Measurements from ENCODE around the gene UBE3B. TPM values are rescaled to one million over a fixed set of nuclear protein-coding genes. Genes with fewer than 3 reads are reported as not detected.

UBE3B gene
- total RNA-seq, 1 donor from 2014 or later = 25.5 TPM

DNA sequence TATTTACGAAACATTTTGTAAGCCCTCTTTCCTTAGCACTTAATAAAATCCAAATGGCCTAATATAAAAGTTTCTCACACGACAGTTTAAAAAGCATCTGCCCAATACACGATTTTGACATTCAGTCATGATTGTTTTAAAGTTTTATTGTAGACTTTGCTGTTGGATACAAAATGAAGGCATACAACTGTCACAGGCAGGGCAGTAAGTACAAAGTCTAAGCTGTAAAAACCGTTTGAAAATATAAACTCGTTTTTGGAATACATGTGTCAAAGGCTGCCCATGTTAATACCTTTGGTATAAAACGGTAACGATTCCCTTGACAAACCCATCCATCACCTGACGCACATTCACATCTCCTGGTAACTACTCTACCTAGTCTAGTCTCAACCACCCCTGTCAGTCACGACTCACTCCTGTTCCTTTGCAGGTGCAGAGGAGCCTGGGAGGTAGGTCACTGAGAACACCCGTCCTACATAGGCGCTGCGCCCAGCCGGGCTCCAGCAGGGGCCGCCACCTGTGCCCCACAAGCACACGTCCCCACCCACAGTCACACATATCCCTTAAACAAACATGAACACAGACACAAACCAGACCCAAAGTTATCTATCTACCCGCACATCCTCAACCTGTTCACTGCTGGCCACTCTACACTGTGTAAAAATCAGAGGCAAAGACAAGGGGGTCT is 27.4 kb upstream of the UBE3B start:
- no peak for DNase-seq (ENCODE audit: low spot score)

- no peak for DNase-seq (ENCODE audit: low spot score)
Observed at GRCh38 chr12:109450980-109451379, 26.5 kb upstream of the UBE3B start.

DNA sequence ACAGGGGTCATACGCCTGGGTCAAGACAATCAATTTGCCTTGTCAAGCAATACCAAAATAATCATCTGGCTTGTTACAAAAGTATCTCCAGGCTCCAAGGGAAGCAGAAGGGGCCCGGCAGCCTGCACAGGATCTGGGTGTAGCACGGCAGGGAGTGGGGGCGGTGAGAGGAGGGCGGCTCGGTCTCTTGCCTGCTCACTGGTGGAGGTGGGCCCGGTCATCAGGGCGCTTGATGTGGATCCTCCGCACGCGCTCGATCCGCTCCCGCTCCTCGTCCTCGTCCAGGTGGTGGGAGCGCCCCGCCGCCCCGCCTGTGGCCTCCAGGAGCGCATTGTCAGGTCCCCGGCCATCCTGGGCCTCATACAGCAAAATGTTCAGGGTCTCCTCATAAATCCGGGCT is 26.0 kb upstream of the UBE3B start:
- DNase-seq (ENCODE audit: low spot score) = no peak

GRCh38 chr12:109452489-109452888 is 24.9 kb upstream of the UBE3B start:
- no peak for DNase-seq (ENCODE audit: low spot score)

- no peak for DNase-seq (ENCODE audit: low spot score)
Observed at GRCh38 chr12:109455706-109456105, 21.7 kb upstream of the UBE3B start.

DNA sequence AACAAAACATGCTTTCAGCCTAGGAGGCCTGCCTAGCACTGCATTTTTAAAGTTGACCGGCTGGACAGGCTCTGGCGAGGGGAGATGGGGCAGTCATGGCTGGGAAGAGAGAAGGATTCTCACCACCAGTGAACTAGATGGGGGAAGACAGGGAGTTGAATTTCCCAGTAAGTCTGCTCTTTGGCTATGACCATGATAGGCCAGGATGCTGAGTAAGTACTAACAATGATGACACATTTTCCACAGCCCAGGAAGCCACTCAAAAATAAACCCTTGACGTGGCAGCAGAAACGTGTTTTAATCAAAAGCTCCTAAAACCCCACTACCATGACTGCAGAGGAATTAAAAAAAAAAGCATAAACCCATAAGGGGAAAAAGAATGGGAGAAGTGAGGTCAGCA is 19.3 kb upstream of the UBE3B start:
- no peak for DNase-seq (ENCODE audit: low spot score)

DNA sequence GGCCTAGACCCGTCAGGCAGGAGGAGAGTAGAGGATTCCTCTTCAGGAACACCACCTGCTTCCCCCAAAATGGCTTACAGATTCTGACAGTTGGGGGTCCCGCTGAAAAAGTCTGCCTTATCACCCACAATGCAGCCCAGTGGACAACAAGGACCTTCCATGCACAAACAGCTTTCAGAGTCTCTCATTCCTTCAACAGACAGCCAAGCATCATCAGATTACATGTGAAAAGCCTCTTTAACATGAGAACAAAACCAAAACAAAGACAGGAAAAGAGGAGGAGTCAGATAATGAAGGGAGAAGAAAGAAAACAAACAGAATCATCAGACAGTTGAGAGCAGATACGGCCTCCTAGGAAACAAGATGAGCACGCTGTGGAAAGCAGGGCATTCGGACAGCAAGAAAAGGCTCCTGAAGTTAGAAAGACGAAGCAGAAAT is 18.6 kb upstream of the UBE3B start:
- no peak for DNase-seq (ENCODE audit: low spot score)

DNA sequence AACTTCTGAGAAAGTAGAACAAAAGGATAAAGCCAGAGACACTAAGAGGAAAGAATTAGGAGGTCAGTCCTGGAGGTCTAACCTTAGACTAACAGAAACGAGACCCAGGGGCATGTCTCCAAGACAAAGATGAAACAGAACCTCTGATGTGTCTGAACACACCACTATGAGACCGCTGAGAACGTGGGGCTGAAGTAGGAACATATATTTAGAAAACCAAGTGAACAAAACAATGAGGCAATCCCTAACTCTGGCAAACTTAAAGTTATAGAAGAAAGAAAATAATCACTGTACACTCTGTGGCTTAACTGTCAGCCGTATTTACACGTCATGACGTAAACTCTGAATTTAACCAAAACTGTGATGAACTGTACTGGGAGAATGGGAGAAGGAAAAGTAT is 18.2 kb upstream of the UBE3B start:
- DNase-seq (ENCODE audit: low spot score) = no peak

DNA sequence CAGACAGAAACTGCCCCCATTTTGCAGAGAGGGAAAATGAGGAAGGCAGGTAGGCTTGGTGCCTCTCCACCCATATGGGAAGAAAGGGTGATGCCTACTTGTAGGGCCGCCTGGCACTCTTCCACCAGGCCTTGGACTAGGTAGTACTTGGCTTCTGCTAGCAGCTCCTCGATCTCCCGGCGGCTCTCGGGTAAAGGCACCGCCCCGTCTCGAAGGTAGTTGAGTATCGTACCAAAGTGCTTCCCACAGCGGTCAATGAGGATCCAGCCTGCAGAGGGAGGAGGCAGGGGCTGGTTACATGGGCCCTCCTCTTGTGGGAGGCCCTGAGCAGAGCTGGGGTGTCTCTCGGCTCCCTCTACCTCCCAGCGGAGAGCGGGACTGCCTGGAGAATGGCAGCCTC is 16.9 kb upstream of the UBE3B start:
- DNase-seq (ENCODE audit: low spot score) = no peak

- peak; percentile 56 for DNase-seq (ENCODE audit: low spot score)
Observed at GRCh38 chr12:109461049-109461845, 16.2 kb upstream of the UBE3B start.

- peak; percentile 96 for DNase-seq (ENCODE audit: low spot score)
Observed at GRCh38 chr12:109461846-109462756, 15.3 kb upstream of the UBE3B start.

DNA sequence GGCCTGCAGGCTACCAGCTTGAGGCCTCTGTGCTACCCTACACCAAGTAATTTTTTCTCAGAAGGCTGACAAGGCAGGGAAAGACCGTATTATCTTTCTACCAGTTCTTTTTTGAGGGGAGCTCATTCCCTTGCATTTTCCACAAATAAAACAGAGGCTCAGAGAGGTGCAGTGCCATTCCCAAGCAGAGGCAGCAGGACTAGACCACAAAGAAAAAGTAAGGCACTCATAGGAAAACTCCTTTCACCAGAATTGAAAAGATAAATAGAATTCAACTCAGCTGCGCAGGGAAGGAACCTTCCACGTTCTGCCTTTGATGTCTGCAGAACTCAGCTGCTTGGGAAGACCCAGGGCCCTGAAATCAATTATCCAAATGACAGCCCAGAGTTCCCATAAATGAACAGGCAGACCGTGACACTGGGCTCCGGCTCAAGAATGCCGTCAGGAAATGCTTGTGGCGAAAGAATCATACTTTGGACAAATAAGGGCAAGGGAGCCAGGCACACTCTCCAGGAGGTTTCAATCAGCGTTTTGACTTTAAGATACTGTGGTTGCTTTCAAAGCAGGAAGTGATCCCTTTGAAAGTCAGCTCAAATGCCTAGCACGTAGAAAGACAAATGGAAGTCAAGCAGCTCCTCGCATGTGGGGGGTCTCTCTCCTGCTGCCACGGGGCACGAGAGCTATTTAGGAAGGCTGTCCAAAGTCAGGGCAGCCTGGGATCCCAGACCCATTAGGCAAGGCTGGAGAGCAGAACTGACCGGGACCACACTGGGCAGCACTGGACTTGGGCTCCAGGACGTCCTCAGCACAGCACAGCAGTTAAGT is 14.4 kb upstream of the UBE3B start:
- peak; percentile 98 for DNase-seq (ENCODE audit: low spot score)

DNA sequence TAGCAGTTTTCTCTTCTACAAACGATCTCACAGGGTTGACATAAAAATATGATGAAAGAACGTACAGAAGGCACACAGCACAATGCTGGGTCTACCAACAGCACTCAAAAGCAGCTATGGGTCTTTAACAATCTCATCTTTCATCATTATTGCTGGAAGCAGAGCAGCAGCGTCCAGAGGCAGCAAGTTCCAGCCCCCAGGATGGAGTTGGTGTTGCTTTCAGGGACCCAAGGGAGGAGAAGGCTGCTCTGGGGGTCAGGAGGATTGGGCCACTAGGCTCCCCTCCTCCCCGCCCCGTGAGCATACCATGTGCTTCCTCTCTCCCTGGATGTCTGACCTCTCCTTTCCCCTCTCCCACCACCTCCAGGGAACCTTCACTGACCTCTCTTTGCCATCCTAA is 13.7 kb upstream of the UBE3B start:
- DNase-seq (ENCODE audit: low spot score) = no peak

DNA sequence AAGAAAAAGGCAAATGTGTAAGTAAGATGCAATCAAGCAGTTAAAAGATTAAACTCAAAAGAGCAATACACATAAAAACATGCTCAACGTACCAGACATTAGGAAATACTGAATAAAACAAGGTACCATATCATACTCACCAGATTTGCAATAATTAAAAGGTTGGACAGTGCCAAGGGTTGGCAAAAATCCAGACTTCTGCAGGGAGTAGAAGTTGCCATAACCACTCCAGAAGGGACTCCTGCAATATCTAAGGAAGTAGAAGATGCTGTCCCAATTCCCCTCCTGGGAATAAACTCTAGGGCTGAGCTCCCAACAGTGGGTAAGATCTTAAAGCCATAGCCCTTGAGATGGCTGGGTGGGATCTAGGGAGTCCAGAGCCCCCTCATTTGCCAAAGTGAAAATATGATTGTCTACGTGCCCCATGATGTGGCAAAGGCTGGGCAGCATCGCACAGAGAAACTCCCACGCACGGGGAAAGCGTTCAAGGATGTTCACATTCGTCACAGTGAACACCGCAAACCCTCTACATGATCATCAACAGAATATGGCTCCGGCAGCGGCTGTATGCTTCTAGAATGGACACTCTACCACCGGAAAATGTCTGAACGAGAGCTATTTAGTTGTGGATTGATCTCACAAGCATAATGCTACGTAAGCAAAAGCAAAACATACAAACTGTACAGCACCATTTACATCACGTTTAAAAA is 12.6 kb upstream of the UBE3B start:
- DNase-seq (ENCODE audit: low spot score) = no peak

GRCh38 chr12:109466305-109466704 is 11.1 kb upstream of the UBE3B start:
- DNase-seq (ENCODE audit: low spot score) = no peak

DNA sequence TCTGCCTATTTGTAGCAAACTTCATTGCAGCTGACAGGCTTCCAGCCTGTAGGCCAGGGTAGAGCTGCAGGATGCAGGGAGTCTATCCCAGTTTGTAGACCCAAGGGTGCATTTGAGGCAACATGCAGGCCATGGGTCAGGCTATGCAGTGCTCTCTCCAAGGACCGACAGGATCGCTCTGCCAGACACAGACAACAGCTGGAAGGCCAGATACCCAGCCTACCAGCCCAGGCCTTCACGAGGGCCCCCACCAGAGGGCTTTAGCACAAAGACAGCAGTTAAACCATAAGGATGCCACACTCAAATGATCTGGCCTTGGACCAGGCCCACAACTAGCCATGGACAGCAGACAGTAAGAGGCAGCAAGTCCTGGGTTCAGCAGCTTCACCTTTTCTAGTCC is 10.6 kb upstream of the UBE3B start:
- DNase-seq (ENCODE audit: low spot score) = no peak

DNA sequence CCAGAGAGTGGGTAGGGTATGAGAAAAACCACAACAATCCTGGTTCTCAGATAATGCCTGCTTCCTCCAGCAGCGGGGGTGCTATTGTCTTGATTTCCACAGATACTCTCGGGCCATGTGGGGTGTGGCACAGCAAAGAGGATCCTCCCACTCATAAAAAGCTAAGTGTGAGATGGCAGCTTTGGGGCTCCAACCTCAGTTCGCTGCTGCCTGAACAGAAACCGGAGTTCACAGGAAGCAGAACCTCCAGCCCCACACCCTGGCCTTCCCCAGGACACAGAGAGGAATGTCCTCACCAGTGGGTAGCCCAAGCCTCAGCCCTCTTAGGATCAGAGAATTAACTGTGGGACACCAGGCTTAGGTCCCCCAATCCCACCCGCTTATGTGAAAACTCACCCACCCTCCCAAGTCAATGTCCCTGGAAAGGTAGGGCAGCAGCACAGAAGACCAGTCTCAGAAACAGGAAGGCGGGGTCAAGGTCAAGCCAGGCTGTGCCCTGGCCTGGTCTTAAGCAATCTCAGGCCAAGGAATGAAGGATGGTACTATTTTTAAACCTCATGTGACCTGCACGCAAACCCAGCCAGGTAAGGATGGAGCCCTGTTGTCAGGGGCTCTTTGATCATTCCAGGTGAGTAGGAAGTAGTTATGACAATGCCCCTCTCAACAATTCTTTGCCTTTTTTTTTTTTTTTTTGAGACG is 9.3 kb upstream of the UBE3B start:
- DNase-seq (ENCODE audit: low spot score) = no peak

DNA sequence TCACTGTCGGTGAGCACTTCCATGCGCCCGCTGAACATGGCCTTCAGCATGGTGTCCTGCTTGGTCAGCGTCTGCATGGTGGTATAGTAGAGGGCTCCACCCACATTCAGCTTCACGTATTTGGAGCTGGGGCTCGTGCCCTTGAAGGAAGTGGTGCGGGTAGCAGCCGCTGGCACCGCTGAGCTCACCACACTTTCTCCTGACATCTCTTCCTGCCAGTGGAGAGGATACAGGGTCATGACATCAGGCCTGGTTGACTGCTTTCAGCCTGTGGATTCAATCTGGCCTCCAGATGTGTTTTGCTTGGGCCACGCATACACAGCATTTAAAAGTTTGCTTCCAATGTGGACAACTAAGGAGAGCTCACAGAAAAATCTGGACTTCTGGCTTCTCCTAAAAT is 7.9 kb upstream of the UBE3B start:
- DNase-seq (ENCODE audit: low spot score) = no peak

GRCh38 chr12:109473006-109473405 is 4.4 kb upstream of the UBE3B start:
- no peak for DNase-seq (ENCODE audit: low spot score)
